NT2/D1 (cell line): ENCODE data around the gene CYB5R4.
"Not testable (repeated sequence)": the region's sequence is repeated elsewhere in the genome, so short reads cannot be mapped to it uniquely, and the experiment has no call there.

Experiments
- DNase-seq: peaks from one replicate; pipeline ENCODE4 v3.0.0-alpha.2; 2011; ENCODE audit warnings: low read depth, low spot score
- H3K27me3 ChIP-seq: 2 replicates; pipeline ENCODE4 v1.6.0; 2011; ENCODE audit warnings: mild to moderate bottlenecking; ENCODE audit not compliant: insufficient read length, insufficient read depth
- H3K36me3 ChIP-seq: 2 replicates; pipeline ENCODE4 v1.6.1; 2011; ENCODE audit warnings: mild to moderate bottlenecking, low read length, mixed read lengths; ENCODE audit not compliant: insufficient read depth, insufficient read length
- H3K4me1 ChIP-seq: 2 replicates; pipeline ENCODE4 v1.5.1; 2011; ENCODE audit not compliant: insufficient read depth, insufficient read length
- H3K4me3 ChIP-seq: 2 replicates; pipeline ENCODE4 v1.5.1; 2011; ENCODE audit warnings: low read depth; ENCODE audit not compliant: insufficient read length
- H3K9ac ChIP-seq: 2 replicates; pipeline ENCODE4 v1.6.0; 2011; ENCODE audit warnings: low read depth; ENCODE audit not compliant: insufficient read length
- H3K9me3 ChIP-seq: 2 replicates; pipeline ENCODE4 v1.5.1; 2011; ENCODE audit warnings: mild to moderate bottlenecking, low read length; ENCODE audit not compliant: insufficient read depth
- SUZ12 ChIP-seq: IDR thresholded peaks from 2 replicates; pipeline ENCODE4 v1.6.1; 2011; ENCODE audit not compliant: insufficient read length, insufficient read depth; ENCODE audit errors: extremely low read depth
- YY1 ChIP-seq: IDR thresholded peaks from 2 replicates; pipeline ENCODE4 v1.6.1; 2011; ENCODE audit not compliant: insufficient read length, insufficient read depth
- ZNF274 ChIP-seq: IDR thresholded peaks from 2 replicates; pipeline ENCODE4 v1.6.1; 2011; ENCODE audit warnings: mild to moderate bottlenecking, low read depth, low read length

Gene CYB5R4

GRCh38 chr6:83879746-83880145 lies 20.3 kb downstream of the CYB5R4 start:
- TF ChIP-seq ZNF274 (no peak), SUZ12 (no peak), YY1 (no peak)
- H3K9ac ChIP-seq, result no peak overlapping the region
- no peaks in the 10 kb centered on the region for H3K36me3 ChIP-seq
- no peaks in the 10 kb centered on the region for H3K9me3 ChIP-seq
- H3K27me3 ChIP-seq, result no peaks in the 10 kb centered on the region
- no peaks in the 10 kb centered on the region for H3K4me1 ChIP-seq
- DNase-seq, result no peak
- H3K4me3 ChIP-seq, result no peak overlapping the region

- Histone ChIP-seq H3K4me1 (no peaks in the 10 kb centered on the region), H3K36me3 (no peaks in the 10 kb centered on the region), H3K9ac (no peak overlapping the region), H3K4me3 (no peak overlapping the region), H3K9me3 (no peaks in the 10 kb centered on the region), H3K27me3 (no peaks in the 10 kb centered on the region)
- TF ChIP-seq SUZ12 (no peak), YY1 (no peak), ZNF274 (no peak)
- DNase-seq, result no peak
Measured at GRCh38 chr6:83883240-83883639, 23.8 kb downstream of the CYB5R4 start.

GRCh38 chr6:83884523-83884922 lies 25.0 kb downstream of the CYB5R4 start:
- Histone ChIP-seq H3K36me3 (no peaks in the 10 kb centered on the region), H3K4me1 (no peaks in the 10 kb centered on the region), H3K27me3 (no peaks in the 10 kb centered on the region), H3K9me3 (no peaks in the 10 kb centered on the region), H3K9ac (no peak overlapping the region), H3K4me3 (no peak overlapping the region)
- DNase-seq, result no peak
- TF ChIP-seq YY1 (no peak), ZNF274 (no peak), SUZ12 (no peak)

- no peaks in the 10 kb centered on the region for H3K27me3 ChIP-seq
- H3K9ac ChIP-seq, result no peak overlapping the region
- H3K9me3 ChIP-seq, result no peaks in the 10 kb centered on the region
- no peaks in the 10 kb centered on the region for H3K36me3 ChIP-seq
- H3K4me3 ChIP-seq, result no peak overlapping the region
- no peak for DNase-seq
- TF ChIP-seq ZNF274, result no peak
- TF ChIP-seq SUZ12, result no peak
- no peak for TF ChIP-seq YY1
- H3K4me1 ChIP-seq, result no peaks in the 10 kb centered on the region
Measured at GRCh38 chr6:83885984-83886383, 26.5 kb downstream of the CYB5R4 start.

- H3K27me3 ChIP-seq, result no peaks in the 10 kb centered on the region
- H3K4me1 ChIP-seq, result no peaks in the 10 kb centered on the region
- no peak overlapping the region for H3K9ac ChIP-seq
- no peak for TF ChIP-seq ZNF274
- no peak for TF ChIP-seq YY1
- no peak for TF ChIP-seq SUZ12
- H3K36me3 ChIP-seq, result no peaks in the 10 kb centered on the region
- no peak overlapping the region for H3K4me3 ChIP-seq
- DNase-seq, result no peak
- no peaks in the 10 kb centered on the region for H3K9me3 ChIP-seq
Measured at GRCh38 chr6:83889621-83890020, 30.1 kb downstream of the CYB5R4 start.

- Histone ChIP-seq H3K36me3 (no peaks in the 10 kb centered on the region), H3K9ac (no peak overlapping the region), H3K27me3 (no peaks in the 10 kb centered on the region), H3K4me3 (no peak overlapping the region), H3K9me3 (no peaks in the 10 kb centered on the region), H3K4me1 (no peaks in the 10 kb centered on the region)
- no peak for TF ChIP-seq SUZ12
- TF ChIP-seq YY1, result no peak
- no peak for TF ChIP-seq ZNF274
- no peak for DNase-seq
Measured at GRCh38 chr6:83890520-83890919, 31.0 kb downstream of the CYB5R4 start.

GRCh38 chr6:83891586-83891985 lies 32.1 kb downstream of the CYB5R4 start:
- TF ChIP-seq ZNF274 (no peak), YY1 (no peak), SUZ12 (no peak)
- no peak for DNase-seq
- H3K27me3 ChIP-seq, result no peaks in the 10 kb centered on the region
- H3K4me1 ChIP-seq, result no peaks in the 10 kb centered on the region
- H3K4me3 ChIP-seq, result no peak overlapping the region
- no peaks in the 10 kb centered on the region for H3K36me3 ChIP-seq
- H3K9me3 ChIP-seq, result no peaks in the 10 kb centered on the region
- H3K9ac ChIP-seq, result no peak overlapping the region

GRCh38 chr6:83893024-83893423 lies 33.5 kb downstream of the CYB5R4 start:
- TF ChIP-seq YY1 (no peak), ZNF274 (no peak), SUZ12 (no peak)
- Histone ChIP-seq H3K36me3 (no peaks in the 10 kb centered on the region), H3K4me1 (no peaks in the 10 kb centered on the region), H3K27me3 (no peaks in the 10 kb centered on the region), H3K4me3 (no peak overlapping the region), H3K9ac (no peak overlapping the region), H3K9me3 (no peaks in the 10 kb centered on the region)
- DNase-seq, result no peak

GRCh38 chr6:83897094-83897493 lies 37.6 kb downstream of the CYB5R4 start:
- not testable (repeated sequence) for H3K9me3 ChIP-seq, H3K9ac ChIP-seq, H3K27me3 ChIP-seq, DNase-seq, H3K36me3 ChIP-seq, H3K4me3 ChIP-seq, H3K4me1 ChIP-seq
